Osteoblast (primary cell): Measurements from ENCODE around the gene ITPRID1. TPM values are rescaled to one million over a fixed set of nuclear protein-coding genes. Genes with fewer than 3 reads are reported as not detected.

Experiments
- DNase-seq: peaks from one replicate; pipeline ENCODE4 v3.0.0; 2011; ENCODE audit warnings: low spot score, mixed read lengths; ENCODE audit not compliant: insufficient read length; ENCODE audit errors: missing footprints
- H2AFZ ChIP-seq: 2 replicates; pipeline ENCODE4 v1.6.0; 2011; ENCODE audit warnings: mild to moderate bottlenecking, low read length
- H3K27ac ChIP-seq: 2 replicates; pipeline ENCODE4 v1.5.1; 2011; ENCODE audit warnings: mild to moderate bottlenecking, low read depth, low read length, moderate library complexity
- H3K27me3 ChIP-seq: 2 replicates; pipeline ENCODE4 v1.6.0; 2012; ENCODE audit warnings: mild to moderate bottlenecking, control low read depth, inconsistent platforms, low read length, moderate library complexity; ENCODE audit not compliant: insufficient read depth
- H3K36me3 ChIP-seq: 2 replicates; pipeline ENCODE4 v1.5.1; 2011; ENCODE audit warnings: mild to moderate bottlenecking, low read length, control low read depth, moderate library complexity; ENCODE audit not compliant: insufficient read depth
- H3K4me1 ChIP-seq: 2 replicates; pipeline ENCODE4 v1.5.1; 2011; ENCODE audit warnings: mild to moderate bottlenecking, low read length, control low read depth, moderate library complexity; ENCODE audit not compliant: insufficient read depth
- H3K4me2 ChIP-seq: 2 replicates; pipeline ENCODE4 v1.6.0; 2011; ENCODE audit warnings: mild to moderate bottlenecking, low read length; ENCODE audit not compliant: insufficient read depth
- H3K4me3 ChIP-seq: fragments of 200-600 bp; sonication (generic); 3 replicates; pipeline ENCODE4 v1.5.1; 2012; ENCODE audit warnings: mild to moderate bottlenecking, low read length, inconsistent platforms; ENCODE audit not compliant: insufficient read depth
- H3K79me2 ChIP-seq: 2 replicates; pipeline ENCODE4 v1.6.0; 2012; ENCODE audit warnings: mild to moderate bottlenecking, low read length, control low read depth, inconsistent platforms; ENCODE audit not compliant: insufficient read depth
- H3K9me3 ChIP-seq: 2 replicates; pipeline ENCODE4 v1.5.1; 2011; ENCODE audit warnings: low read depth, low read length, control low read depth
- H4K20me1 ChIP-seq: 2 replicates; pipeline ENCODE4 v1.6.0; 2012; ENCODE audit warnings: mild to moderate bottlenecking, low read length, control low read depth; ENCODE audit not compliant: insufficient read depth
- CTCF ChIP-seq: IDR thresholded peaks from 2 replicates; pipeline ENCODE4 v1.5.1; 2011; ENCODE audit warnings: mild to moderate bottlenecking, low read depth, low read length, moderate library complexity; ENCODE audit errors: extremely low read depth
- total RNA-seq: library from RNA; depleted of rRNA; stranded (reverse); fragments of >200 nt; gene quantifications from 2 replicates; pipeline ENCODE4 v1.2.3, GENCODE V29; 2012

The ITPRID1 gene
- total RNA-seq, 1 donor = not detected

- H3K27me3 ChIP-seq = no peaks in the 10 kb centered on the region
- H3K27ac ChIP-seq = no peak overlapping the region
- no peaks in the 10 kb centered on the region for H3K4me1 ChIP-seq
- no peaks in the 10 kb centered on the region for H3K36me3 ChIP-seq
- DNase-seq = no peak
- H3K4me3 ChIP-seq = no peak overlapping the region
- H3K4me2 ChIP-seq = no peak overlapping the region
- no peaks in the 10 kb centered on the region for H4K20me1 ChIP-seq
- no peaks in the 10 kb centered on the region for H3K79me2 ChIP-seq
- no peak overlapping the region for H2AFZ ChIP-seq
- no peak for TF ChIP-seq CTCF
- H3K9me3 ChIP-seq = no peaks in the 10 kb centered on the region
Observed at GRCh38 chr7:31545549-31545948, 31.7 kb downstream of the ITPRID1 start.

- peak; percentile 1 for DNase-seq
- no peaks in the 10 kb centered on the region for H3K36me3 ChIP-seq
- TF ChIP-seq CTCF = no peak
Observed at GRCh38 chr7:31549611-31550010, 35.7 kb downstream of the ITPRID1 start.

GRCh38 chr7:31550432-31550831 lies 36.5 kb downstream of the ITPRID1 start:
- TF ChIP-seq CTCF = no peak
- H3K79me2 ChIP-seq = no peaks in the 10 kb centered on the region
- no peaks in the 10 kb centered on the region for H3K27me3 ChIP-seq
- no peaks in the 10 kb centered on the region for H4K20me1 ChIP-seq
- H3K36me3 ChIP-seq = no peaks in the 10 kb centered on the region
- H3K9me3 ChIP-seq = no peaks in the 10 kb centered on the region
- DNase-seq = no peak
- H3K4me2 ChIP-seq = no peak overlapping the region
- no peak overlapping the region for H3K27ac ChIP-seq
- H3K4me3 ChIP-seq = no peak overlapping the region
- no peaks in the 10 kb centered on the region for H3K4me1 ChIP-seq
- H2AFZ ChIP-seq = no peak overlapping the region

More at GRCh38 chr7:31549611-31550010, 35.7 kb downstream of the ITPRID1 start:
- no peaks in the 10 kb centered on the region for H3K79me2 ChIP-seq
- H4K20me1 ChIP-seq = no peaks in the 10 kb centered on the region
- no peak overlapping the region for H3K4me2 ChIP-seq
- no peaks in the 10 kb centered on the region for H3K9me3 ChIP-seq
- no peak overlapping the region for H3K4me3 ChIP-seq
- no peaks in the 10 kb centered on the region for H3K4me1 ChIP-seq
- no peaks in the 10 kb centered on the region for H3K27me3 ChIP-seq
- no peak overlapping the region for H3K27ac ChIP-seq
- no peak overlapping the region for H2AFZ ChIP-seq

GRCh38 chr7:31553661-31554081 lies 39.8 kb downstream of the ITPRID1 start:
- H3K27me3 ChIP-seq = no peaks in the 10 kb centered on the region
- H3K4me1 ChIP-seq = no peaks in the 10 kb centered on the region
- no peak overlapping the region for H3K4me2 ChIP-seq
- H2AFZ ChIP-seq = no peak overlapping the region
- H3K4me3 ChIP-seq = no peak overlapping the region
- H3K27ac ChIP-seq = no peak overlapping the region
- DNase-seq = no peak
- H3K79me2 ChIP-seq = no peaks in the 10 kb centered on the region
- no peaks in the 10 kb centered on the region for H4K20me1 ChIP-seq
- no peaks in the 10 kb centered on the region for H3K9me3 ChIP-seq
- H3K36me3 ChIP-seq = no peaks in the 10 kb centered on the region
- no peak for TF ChIP-seq CTCF
